Activated CD8-positive, alpha-beta memory T cell treated with anti-CD3 and anti-CD28 coated beads for 1 hour (primary cell): ENCODE results near the gene COASY.

Experiments used
- DNase-seq, 2 donors: peaks; one replicate each; pipeline ENCODE4 v3.0.0-alpha.2; 2020; ENCODE audit warnings: low read depth in 1 of 2; ENCODE audit errors: extremely low read depth in 1 of 2

The COASY gene

GRCh38 chr17:42609814-42610801, 48.2 kb downstream of the COASY start:
- DNase-seq: peak in 1 of 2 donors; percentile 1

GRCh38 chr17:42612013-42612412, 50.1 kb downstream of the COASY start:
- no peak for DNase-seq

- no peak for DNase-seq
These were observed 51.8 kb downstream of the COASY start for GRCh38 chr17:42613699-42614295.
